Left kidney (tissue), 2 donors: ENCODE data around the gene CRHR2. TPM values are rescaled to one million over a fixed set of nuclear protein-coding genes. Genes with fewer than 3 reads are reported as not detected.
"Not testable (repeated sequence)": the region's sequence is repeated elsewhere in the genome, so short reads cannot be mapped to it uniquely, and the experiment has no call there.

Experiments
- DNase-seq: peaks from one replicate; pipeline ENCODE4 v3.0.0-alpha.2; 2013
- polyA plus RNA-seq: library from polyadenylated mRNA; unstranded; fragments of 120-200 nt; gene quantifications from one replicate; pipeline ENCODE4 v1.2.1, GENCODE V29; 2013; ENCODE audit not compliant: insufficient read length

The CRHR2 gene
- polyA plus RNA-seq, 1 donor = 0.07 TPM

GRCh38 chr7:30654296-30655090 lies 27.8 kb downstream of the CRHR2 start:
- no peak for DNase-seq

- DNase-seq = no peak
Measured at GRCh38 chr7:30652698-30653641, 29.3 kb downstream of the CRHR2 start.

- no peak for DNase-seq
Measured at GRCh38 chr7:30652132-30652531, 30.1 kb downstream of the CRHR2 start.

GRCh38 chr7:30650421-30650808 lies 31.8 kb downstream of the CRHR2 start:
- DNase-seq = no peak

- DNase-seq = no peak
Measured at GRCh38 chr7:30649717-30650420, 32.4 kb downstream of the CRHR2 start.

GRCh38 chr7:30648744-30649540 lies 33.3 kb downstream of the CRHR2 start:
- no peak for DNase-seq

GRCh38 chr7:30647589-30648364 lies 34.5 kb downstream of the CRHR2 start:
- DNase-seq = no peak

- no peak for DNase-seq
Measured at GRCh38 chr7:30646154-30646553, 36.1 kb downstream of the CRHR2 start.

GRCh38 chr7:30645661-30646060 lies 36.6 kb downstream of the CRHR2 start:
- no peak for DNase-seq

GRCh38 chr7:30644286-30644955 lies 37.8 kb downstream of the CRHR2 start:
- DNase-seq = no peak

GRCh38 chr7:30642789-30643188 lies 39.5 kb downstream of the CRHR2 start:
- no peak for DNase-seq

- not testable (repeated sequence) for DNase-seq
Measured at GRCh38 chr7:30642322-30642721, 39.9 kb downstream of the CRHR2 start.

GRCh38 chr7:30635798-30636197 lies 46.5 kb downstream of the CRHR2 start:
- DNase-seq = no peak

- DNase-seq = no peak
Measured at GRCh38 chr7:30634634-30635201, 47.5 kb downstream of the CRHR2 start.

GRCh38 chr7:30634193-30634626 lies 48.0 kb downstream of the CRHR2 start:
- no peak for DNase-seq

GRCh38 chr7:30633223-30633622 lies 49.0 kb downstream of the CRHR2 start:
- no peak for DNase-seq

GRCh38 chr7:30630986-30631385 lies 51.3 kb downstream of the CRHR2 start:
- no peak for DNase-seq

- no peak for DNase-seq
Measured at GRCh38 chr7:30627026-30627425, 55.2 kb downstream of the CRHR2 start.

- DNase-seq = no peak
Measured at GRCh38 chr7:30625283-30625682, 57.0 kb downstream of the CRHR2 start.

- no peak for DNase-seq
Measured at GRCh38 chr7:30618961-30619360, 63.3 kb downstream of the CRHR2 start.
